SK-N-SH (cell line): ENCODE data around the gene MYO18A.
A peak's percentile ranks its signal among the peaks of the same experiment; 100 is the strongest.

Experiments
- EP300 ChIP-seq, 2 experiments: IDR thresholded peaks; 2 replicates each; pipeline versions ENCODE4 v1.4.0 to v1.6.1; 2012; ENCODE audit warnings: borderline replicate concordance in 1 of 2, low read depth in 1 of 2, low read length in 1 of 2
- GABPA ChIP-seq: IDR thresholded peaks from 2 replicates; pipeline ENCODE4 v1.4.0; 2012; ENCODE audit warnings: low read depth, mild to moderate bottlenecking
- GATA2 ChIP-seq: sonication (generic); formaldehyde crosslinking; IDR thresholded peaks from 2 replicates; pipeline ENCODE4 v1.5.0; 2020; ENCODE audit warnings: mild to moderate bottlenecking, missing genetic modification reagents
- POLR2AphosphoS5 ChIP-seq: IDR thresholded peaks from 2 replicates; pipeline ENCODE4 v1.6.1; 2012; ENCODE audit warnings: low read depth, low read length
- REST ChIP-seq: IDR thresholded peaks from 2 replicates; pipeline ENCODE4 v1.6.1; 2012; ENCODE audit warnings: mild to moderate bottlenecking, low read depth, low read length, moderate library complexity
- SIN3A ChIP-seq: IDR thresholded peaks from 2 replicates; pipeline ENCODE4 v1.6.1; 2012; ENCODE audit warnings: low read depth, mild to moderate bottlenecking, low read length, moderate library complexity, borderline replicate concordance
- TF ChIP-seq, protein P1 (sequence below): fragments of 200-600 bp; sonication (generic); IDR thresholded peaks from 2 replicates; pipeline ENCODE4 v1.6.1; 2017; ENCODE audit warnings: antibody characterized with exemption, mild to moderate bottlenecking, moderate library complexity
- TF ChIP-seq, protein P2 (sequence below): fragments of 150-350 bp; IDR thresholded peaks from 2 replicates; pipeline ENCODE4 v1.6.1; 2016; ENCODE audit warnings: mild to moderate bottlenecking, low read depth, low read length

DNA sequence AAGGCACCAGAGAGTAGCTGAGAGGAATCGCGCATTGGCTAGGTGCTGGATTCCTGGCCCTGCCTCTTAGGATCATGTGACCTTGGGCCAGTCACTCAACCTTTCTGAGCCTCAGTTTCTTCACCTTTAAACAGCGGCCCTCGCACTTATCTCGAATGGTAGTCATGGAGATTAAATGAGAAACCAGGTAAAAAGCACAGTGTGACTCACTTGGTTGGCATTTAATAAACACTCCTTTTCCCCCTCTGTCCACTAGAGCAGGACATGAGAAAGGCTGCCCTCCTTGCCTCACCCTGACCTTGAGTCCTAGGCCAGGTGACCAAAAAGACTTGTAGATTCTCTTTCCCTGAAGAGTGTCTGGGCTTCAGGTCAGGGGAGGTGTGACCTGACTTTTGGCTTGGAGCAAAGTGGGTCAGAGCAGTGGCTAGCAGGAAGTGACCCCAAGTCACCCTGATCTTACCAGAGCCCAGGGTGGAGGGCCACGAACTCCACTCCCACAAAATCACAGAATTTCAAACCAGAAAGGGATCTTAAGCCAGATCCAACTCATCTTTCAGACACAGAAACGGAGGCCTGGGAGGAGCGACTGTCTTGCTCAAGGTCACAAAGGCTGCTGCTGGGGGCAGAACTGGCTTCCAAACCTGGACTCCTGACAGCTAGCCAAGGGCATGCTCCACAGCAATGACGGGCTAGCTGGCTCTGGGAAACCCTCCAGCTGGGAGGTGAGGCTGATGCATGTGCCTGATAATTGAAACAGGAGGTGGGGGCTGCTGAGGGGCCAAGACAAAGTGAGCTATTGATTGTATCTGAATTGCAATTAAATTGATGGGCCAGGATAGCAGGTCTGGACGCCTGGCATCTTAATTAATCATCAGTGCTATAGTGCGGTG lies 72.0 kb downstream of the MYO18A start:
- TF ChIP-seq GABPA (no peak), EP300 (IDR thresholded peaks at IDR 0.05; ENCODE audit: borderline replicate concordance in 1 of 2, low read depth in 1 of 2, low read length in 1 of 2) (peak in 1 of 2 experiments; percentile 94; a peak in 2 of 4 replicates), GATA2 (CRISPR knock-in tag) (peak; percentile 97), REST (no peak), POLR2AphosphoS5 (no peak), SIN3A (no peak)
- TF ChIP-seq, protein P1, sequence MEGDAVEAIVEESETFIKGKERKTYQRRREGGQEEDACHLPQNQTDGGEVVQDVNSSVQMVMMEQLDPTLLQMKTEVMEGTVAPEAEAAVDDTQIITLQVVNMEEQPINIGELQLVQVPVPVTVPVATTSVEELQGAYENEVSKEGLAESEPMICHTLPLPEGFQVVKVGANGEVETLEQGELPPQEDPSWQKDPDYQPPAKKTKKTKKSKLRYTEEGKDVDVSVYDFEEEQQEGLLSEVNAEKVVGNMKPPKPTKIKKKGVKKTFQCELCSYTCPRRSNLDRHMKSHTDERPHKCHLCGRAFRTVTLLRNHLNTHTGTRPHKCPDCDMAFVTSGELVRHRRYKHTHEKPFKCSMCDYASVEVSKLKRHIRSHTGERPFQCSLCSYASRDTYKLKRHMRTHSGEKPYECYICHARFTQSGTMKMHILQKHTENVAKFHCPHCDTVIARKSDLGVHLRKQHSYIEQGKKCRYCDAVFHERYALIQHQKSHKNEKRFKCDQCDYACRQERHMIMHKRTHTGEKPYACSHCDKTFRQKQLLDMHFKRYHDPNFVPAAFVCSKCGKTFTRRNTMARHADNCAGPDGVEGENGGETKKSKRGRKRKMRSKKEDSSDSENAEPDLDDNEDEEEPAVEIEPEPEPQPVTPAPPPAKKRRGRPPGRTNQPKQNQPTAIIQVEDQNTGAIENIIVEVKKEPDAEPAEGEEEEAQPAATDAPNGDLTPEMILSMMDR = no peak
- TF ChIP-seq, protein P2, sequence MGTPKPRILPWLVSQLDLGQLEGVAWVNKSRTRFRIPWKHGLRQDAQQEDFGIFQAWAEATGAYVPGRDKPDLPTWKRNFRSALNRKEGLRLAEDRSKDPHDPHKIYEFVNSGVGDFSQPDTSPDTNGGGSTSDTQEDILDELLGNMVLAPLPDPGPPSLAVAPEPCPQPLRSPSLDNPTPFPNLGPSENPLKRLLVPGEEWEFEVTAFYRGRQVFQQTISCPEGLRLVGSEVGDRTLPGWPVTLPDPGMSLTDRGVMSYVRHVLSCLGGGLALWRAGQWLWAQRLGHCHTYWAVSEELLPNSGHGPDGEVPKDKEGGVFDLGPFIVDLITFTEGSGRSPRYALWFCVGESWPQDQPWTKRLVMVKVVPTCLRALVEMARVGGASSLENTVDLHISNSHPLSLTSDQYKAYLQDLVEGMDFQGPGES = no peak
